ENCODE data around the gene SOST. TPM values are rescaled to one million over a fixed set of nuclear protein-coding genes. Genes with fewer than 3 reads are reported as not detected.
A peak's percentile ranks its signal among the peaks of the same experiment; 100 is the strongest.

Gene SOST
- total and polyA plus RNA-seq, 4 donors: 0.02 to 0.04 TPM; not detected in 2

GRCh38 chr17:43755389-43755875 lies 3.2 kb downstream of the SOST start:
- DNase-seq: peak; percentile 36 to 65 (median 53)
- 8 to 13% methylated on average over 49 to 60 of the region's 60 CpGs for WGBS, 2 donors
- Histone ChIP-seq H3K27me3 (ENCODE audit: control insufficient read depth in 3 of 3, insufficient read depth in 3 of 3, low read length in 2 of 3) (peaks cover 0 to 26% (median 17%) of the 10 kb centered on the region in 3 donors), H3K4me1 (ENCODE audit: control insufficient read depth in 5 of 5, insufficient read depth in 5 of 5, low read length in 5 of 5) (peaks cover 0 to 6% (median 0%) of the 10 kb centered on the region in 5 donors), H3K27ac (ENCODE audit: low read depth in 1 of 2, low read length in 1 of 2) (no peak overlapping the region), H3K9me3 (ENCODE audit: control insufficient read depth in 4 of 4, insufficient read depth in 3 of 4, low read length in 3 of 4) (peaks cover 0 to 4% (median 0%) of the 10 kb centered on the region in 4 donors), H3K36me3 (ENCODE audit: control insufficient read depth in 4 of 4, insufficient read depth in 4 of 4, low read length in 4 of 4) (no peaks in the 10 kb centered on the region), H3K9ac (ENCODE audit: insufficient read depth in 1 of 2, low read length in 2 of 2) (no peak overlapping the region), H3K4me3 (no peak overlapping the region)
- TF ChIP-seq CTCF (IDR thresholded peaks at IDR 0.05; ENCODE audit: control extremely low read depth, extremely low read depth): no peak
- ATAC-seq (ENCODE audit: insufficient read depth, low FRiP score): no peak

GRCh38 chr17:43754947-43755346 lies 3.6 kb downstream of the SOST start:
- H3K9ac ChIP-seq (ENCODE audit: insufficient read depth in 1 of 2, low read length in 2 of 2): no peak overlapping the region
- H3K27ac ChIP-seq (ENCODE audit: low read depth in 1 of 2, low read length in 1 of 2): no peak overlapping the region
- peaks cover 0 to 6% (median 0%) of the 10 kb centered on the region in 5 donors for H3K4me1 ChIP-seq (ENCODE audit: control insufficient read depth in 5 of 5, insufficient read depth in 5 of 5, low read length in 5 of 5)
- peaks cover 0 to 28% (median 17%) of the 10 kb centered on the region in 3 donors for H3K27me3 ChIP-seq (ENCODE audit: control insufficient read depth in 3 of 3, insufficient read depth in 3 of 3, low read length in 2 of 3)
- no peak overlapping the region for H3K4me3 ChIP-seq
- no peak for TF ChIP-seq CTCF (IDR thresholded peaks at IDR 0.05; ENCODE audit: control extremely low read depth, extremely low read depth)
- ATAC-seq (ENCODE audit: insufficient read depth, low FRiP score): no peak
- no peaks in the 10 kb centered on the region for H3K36me3 ChIP-seq (ENCODE audit: control insufficient read depth in 4 of 4, insufficient read depth in 4 of 4, low read length in 4 of 4)
- no peak for DNase-seq
- 29 to 31% methylated on average over 21 of the region's 21 CpGs for WGBS, 2 donors
- peaks cover 0 to 4% (median 0%) of the 10 kb centered on the region in 4 donors for H3K9me3 ChIP-seq (ENCODE audit: control insufficient read depth in 4 of 4, insufficient read depth in 3 of 4, low read length in 3 of 4)

GRCh38 chr17:43753493-43754129 lies 5.0 kb downstream of the SOST start:
- Histone ChIP-seq H3K36me3 (ENCODE audit: control insufficient read depth in 4 of 4, insufficient read depth in 4 of 4, low read length in 4 of 4) (no peaks in the 10 kb centered on the region), H3K27me3 (ENCODE audit: control insufficient read depth in 3 of 3, insufficient read depth in 3 of 3, low read length in 2 of 3) (peaks cover 0 to 28% (median 17%) of the 10 kb centered on the region in 3 donors), H3K4me1 (ENCODE audit: control insufficient read depth in 5 of 5, insufficient read depth in 5 of 5, low read length in 5 of 5) (peaks cover 0 to 7% (median 6%) of the 10 kb centered on the region in 5 donors), H3K27ac (ENCODE audit: low read depth in 1 of 2, low read length in 1 of 2) (no peak overlapping the region), H3K4me3 (no peak overlapping the region), H3K9ac (ENCODE audit: insufficient read depth in 1 of 2, low read length in 2 of 2) (no peak overlapping the region), H3K9me3 (ENCODE audit: control insufficient read depth in 4 of 4, insufficient read depth in 3 of 4, low read length in 3 of 4) (peaks cover 0 to 4% (median 0%) of the 10 kb centered on the region in 4 donors)
- DNase-seq: peak in 1 of 3 donors; percentile 20
- no peak for TF ChIP-seq CTCF (IDR thresholded peaks at IDR 0.05; ENCODE audit: control extremely low read depth, extremely low read depth)
- 56 to 60% methylated on average over 5 of the region's 5 CpGs for WGBS, 2 donors
- ATAC-seq (ENCODE audit: insufficient read depth, low FRiP score): no peak
